HUES64 (cell line): ENCODE results near the gene BCAP31.
"Not testable (repeated sequence)": the region's sequence is repeated elsewhere in the genome, so short reads cannot be mapped to it uniquely, and the experiment has no call there.

Experiments
- H3K27ac ChIP-seq: 2 replicates; pipeline ENCODE4 v1.7.0; 2013; ENCODE audit warnings: low read depth, low read length, inconsistent platforms
- H3K27me3 ChIP-seq: 2 replicates; pipeline ENCODE4 v1.6.1; 2013; ENCODE audit warnings: mild to moderate bottlenecking, low read length; ENCODE audit not compliant: insufficient read depth
- H3K36me3 ChIP-seq: 2 replicates; pipeline ENCODE4 v1.6.1; 2013; ENCODE audit warnings: mild to moderate bottlenecking, low read length; ENCODE audit not compliant: insufficient read depth
- H3K4me1 ChIP-seq: 2 replicates; pipeline ENCODE4 v1.6.1; 2013; ENCODE audit warnings: mild to moderate bottlenecking, low read length, moderate library complexity; ENCODE audit not compliant: insufficient read depth
- H3K4me3 ChIP-seq: 2 replicates; pipeline ENCODE4 v1.5.1; 2013; ENCODE audit warnings: mild to moderate bottlenecking, low read length, moderate library complexity
- H3K9ac ChIP-seq: 2 replicates; pipeline ENCODE4 v1.6.1; 2013; ENCODE audit warnings: mild to moderate bottlenecking, low read depth, low read length
- H3K9me3 ChIP-seq: 2 replicates; pipeline ENCODE4 v1.6.1; 2013; ENCODE audit warnings: low read depth, low read length; ENCODE audit not compliant: insufficient read depth
- WGBS: fragments of 150-250, 120-280 bp; methylation state at CpG from one replicate; pipeline ENCODE4 v1.1.7; 2013; ENCODE audit warnings: missing lambda C conversion rate; 5-methylcytosine and 5-hydroxymethylcytosine counted together

BCAP31 gene

GRCh38 chrX:153755136-153755535 lies 30.9 kb upstream of the BCAP31 start:
- 83% methylated on average over 1 of the region's 1 CpG for WGBS
- Histone ChIP-seq H3K36me3 (no peaks in the 10 kb centered on the region), H3K9me3 (no peaks in the 10 kb centered on the region), H3K27ac (no peak overlapping the region), H3K27me3 (no peaks in the 10 kb centered on the region), H3K4me1 (no peaks in the 10 kb centered on the region), H3K4me3 (no peak overlapping the region), H3K9ac (no peak overlapping the region)

GRCh38 chrX:153750127-153750774 lies 26.1 kb upstream of the BCAP31 start:
- Histone ChIP-seq H3K9me3 (no peaks in the 10 kb centered on the region), H3K9ac (no peak overlapping the region), H3K27ac (no peak overlapping the region), H3K36me3 (no peaks in the 10 kb centered on the region), H3K4me3 (no peak overlapping the region), H3K27me3 (no peaks in the 10 kb centered on the region), H3K4me1 (no peaks in the 10 kb centered on the region)
- 84% methylated on average over 11 of the region's 12 CpGs for WGBS

- not testable (repeated sequence) for H3K9me3 ChIP-seq, H3K4me1 ChIP-seq
- WGBS, result 88% methylated on average over 7 of the region's 7 CpGs
Observed at GRCh38 chrX:153749017-153749416, 24.8 kb upstream of the BCAP31 start.

GRCh38 chrX:153746991-153747390 lies 22.8 kb upstream of the BCAP31 start:
- not testable (repeated sequence) for H3K9me3 ChIP-seq, H3K4me3 ChIP-seq, H3K9ac ChIP-seq, H3K27me3 ChIP-seq, H3K27ac ChIP-seq, H3K36me3 ChIP-seq, H3K4me1 ChIP-seq
- 84% methylated on average over 3 of the region's 6 CpGs for WGBS

More at GRCh38 chrX:153749017-153749416, 24.8 kb upstream of the BCAP31 start:
- not testable (repeated sequence) for H3K9ac ChIP-seq, H3K36me3 ChIP-seq, H3K27ac ChIP-seq, H3K27me3 ChIP-seq, H3K4me3 ChIP-seq

GRCh38 chrX:153746359-153746758 lies 22.2 kb upstream of the BCAP31 start:
- H3K27me3 ChIP-seq, result no peaks in the 10 kb centered on the region
- no peaks in the 10 kb centered on the region for H3K9me3 ChIP-seq
- WGBS, result 88% methylated on average over 3 of the region's 3 CpGs
- no peak overlapping the region for H3K27ac ChIP-seq
- H3K4me1 ChIP-seq, result no peaks in the 10 kb centered on the region
- no peaks in the 10 kb centered on the region for H3K36me3 ChIP-seq
- H3K9ac ChIP-seq, result no peak overlapping the region
- no peak overlapping the region for H3K4me3 ChIP-seq

GRCh38 chrX:153745067-153745433 lies 20.9 kb upstream of the BCAP31 start:
- WGBS, result 82% methylated on average over 12 of the region's 12 CpGs

GRCh38 chrX:153744210-153745066 lies 20.3 kb upstream of the BCAP31 start:
- H3K27ac ChIP-seq, result no peak overlapping the region
- WGBS, result 26% methylated on average over 35 of the region's 38 CpGs
- H3K36me3 ChIP-seq, result no peaks in the 10 kb centered on the region
- H3K9me3 ChIP-seq, result no peaks in the 10 kb centered on the region
- no peak overlapping the region for H3K9ac ChIP-seq
- H3K4me1 ChIP-seq, result no peaks in the 10 kb centered on the region
- H3K4me3 ChIP-seq, result peak overlapping the region; percentile 50
- no peaks in the 10 kb centered on the region for H3K27me3 ChIP-seq

More at GRCh38 chrX:153745067-153745433, 20.9 kb upstream of the BCAP31 start:
- not testable (repeated sequence) for H3K4me3 ChIP-seq, H3K4me1 ChIP-seq, H3K9ac ChIP-seq, H3K27ac ChIP-seq, H3K36me3 ChIP-seq, H3K27me3 ChIP-seq, H3K9me3 ChIP-seq

GRCh38 chrX:153743468-153744209 lies 19.5 kb upstream of the BCAP31 start:
- not testable (repeated sequence) for H3K27ac ChIP-seq, H3K4me1 ChIP-seq, H3K27me3 ChIP-seq, H3K9me3 ChIP-seq, H3K36me3 ChIP-seq, H3K9ac ChIP-seq
- WGBS, result 19% methylated on average over 31 of the region's 35 CpGs
- H3K4me3 ChIP-seq, result peak overlapping the region; percentile 50

GRCh38 chrX:153742796-153743467 lies 18.7 kb upstream of the BCAP31 start:
- H3K36me3 ChIP-seq, H3K4me3 ChIP-seq, H3K9ac ChIP-seq, H3K4me1 ChIP-seq, H3K27me3 ChIP-seq, H3K27ac ChIP-seq, H3K9me3 ChIP-seq: not testable (repeated sequence)
- WGBS, result 90% methylated on average over 25 of the region's 32 CpGs

GRCh38 chrX:153742111-153742510 lies 17.9 kb upstream of the BCAP31 start:
- H3K9me3 ChIP-seq, H3K27me3 ChIP-seq: not testable (repeated sequence)
- 97% methylated on average over 14 of the region's 14 CpGs for WGBS

GRCh38 chrX:153741446-153741845 lies 17.3 kb upstream of the BCAP31 start:
- Histone ChIP-seq H3K4me3 (no peak overlapping the region), H3K27ac (no peak overlapping the region), H3K9me3 (no peaks in the 10 kb centered on the region), H3K9ac (no peak overlapping the region), H3K4me1 (no peaks in the 10 kb centered on the region), H3K27me3 (no peaks in the 10 kb centered on the region), H3K36me3 (no peaks in the 10 kb centered on the region)
- 92% methylated on average over 14 of the region's 14 CpGs for WGBS

More at GRCh38 chrX:153742111-153742510, 17.9 kb upstream of the BCAP31 start:
- H3K9ac ChIP-seq, H3K4me1 ChIP-seq, H3K36me3 ChIP-seq, H3K27ac ChIP-seq, H3K4me3 ChIP-seq: not testable (repeated sequence)
